HepG2 (cell line): Measurements from ENCODE around the gene CLCNKA. TPM values are rescaled to one million over a fixed set of nuclear protein-coding genes. Genes with fewer than 3 reads are reported as not detected.
A peak's percentile ranks its signal among the peaks of the same experiment; 100 is the strongest.

Source experiments
- ATAD3A ChIP-seq: sonication (generic); formaldehyde crosslinking; IDR thresholded peaks from 2 replicates; pipeline ENCODE4 v1.4.0; 2020; ENCODE audit warnings: missing genetic modification reagents
- BORCS8-MEF2B ChIP-seq: sonication (generic); formaldehyde crosslinking; IDR thresholded peaks from 2 replicates; pipeline ENCODE4 v1.8.0; 2022; ENCODE audit warnings: mild to moderate bottlenecking, missing genetic modification reagents
- FOXA1 ChIP-seq, 2 experiments: fragments of 450-650 bp in 1 of 2; sonication (generic) in 1 of 2; formaldehyde crosslinking in 1 of 2; IDR thresholded peaks; 2 replicates each; pipeline versions ENCODE4 v1.4.0 to v1.6.1; 2016 to 2020; ENCODE audit warnings: missing genetic modification reagents in 1 of 2
- FOXO4 ChIP-seq: sonication (generic); formaldehyde crosslinking; conservative IDR thresholded peaks from 2 replicates; pipeline ENCODE4 v1.8.1; 2023; ENCODE audit warnings: missing genetic modification reagents
- KDM5B ChIP-seq: sonication (generic); formaldehyde crosslinking; IDR thresholded peaks from 2 replicates; pipeline ENCODE4 v1.4.0; 2020; ENCODE audit warnings: missing genetic modification reagents, mild to moderate bottlenecking, borderline replicate concordance
- KMT2A ChIP-seq: sonication (generic); formaldehyde crosslinking; IDR thresholded peaks from 2 replicates; pipeline ENCODE4 v1.4.0; 2020; ENCODE audit warnings: missing genetic modification reagents
- MEIS2 ChIP-seq: sonication (generic); formaldehyde crosslinking; IDR thresholded peaks from 2 replicates; pipeline ENCODE4 v1.9.0; 2021; ENCODE audit warnings: mild to moderate bottlenecking, missing genetic modification reagents
- PLRG1 ChIP-seq: fragments of 450-650 bp; conservative IDR thresholded peaks from 2 replicates; pipeline ENCODE4 v1.6.1; 2016
- TMF1 ChIP-seq: sonication (generic); formaldehyde crosslinking; IDR thresholded peaks from 2 replicates; pipeline ENCODE4 v1.8.1; 2022; ENCODE audit warnings: low read depth, missing genetic modification reagents
- TOE1 ChIP-seq: sonication (generic); formaldehyde crosslinking; IDR thresholded peaks from 2 replicates; pipeline ENCODE4 v1.4.0; 2020; ENCODE audit warnings: mild to moderate bottlenecking, missing genetic modification reagents
- ZBED4 ChIP-seq: sonication (generic); formaldehyde crosslinking; IDR thresholded peaks from 2 replicates; pipeline ENCODE4 v1.4.0; 2020; ENCODE audit warnings: missing genetic modification reagents, borderline replicate concordance
- ZBTB38 ChIP-seq: sonication (generic); formaldehyde crosslinking; IDR thresholded peaks from 2 replicates; pipeline ENCODE4 v1.5.1; 2020; ENCODE audit warnings: mild to moderate bottlenecking, missing genetic modification reagents
- ZBTB49 ChIP-seq: sonication (generic); formaldehyde crosslinking; IDR thresholded peaks from 2 replicates; pipeline ENCODE4 v1.4.0; 2020; ENCODE audit warnings: missing genetic modification reagents, borderline replicate concordance
- ZNF33B ChIP-seq: sonication (generic); formaldehyde crosslinking; IDR thresholded peaks from 2 replicates; pipeline ENCODE4 v1.5.1; 2020; ENCODE audit warnings: mild to moderate bottlenecking, missing genetic modification reagents
- ZNF644 ChIP-seq: IDR thresholded peaks from 2 replicates; pipeline ENCODE4 v1.6.1; 2016; ENCODE audit warnings: low read depth
- polyA plus RNA-seq, 8 experiments: library from polyadenylated mRNA; depleted of rRNA in 3 of 8; stranded (reverse) in 7 of 8; unstranded in 1 of 8; fragments of >200 nt; fragmentation: Illumina TruSeq in 4 of 8; extraction: Trizol in 4 of 8; gene quantifications; 2 replicates each; pipeline versions ENCODE4 v1.2.1 to v1.2.3, GENCODE V29; 2011 to 2016; ENCODE audit warnings: low read depth in 4 of 8, missing spikeins in 1 of 8, mixed read lengths in 1 of 8; ENCODE audit not compliant: insufficient read depth in 1 of 8
- total RNA-seq, 5 experiments: library from RNA; depleted of rRNA; stranded (reverse); fragments of >200 nt; fragmentation: Illumina TruSeq; extraction: Trizol; gene quantifications; 2 replicates each; pipeline ENCODE4 v1.2.3, GENCODE V29; 2016; ENCODE audit warnings: low read depth in 1 of 5
- TF ChIP-seq, protein P1 (sequence below): sonication (generic); formaldehyde crosslinking; IDR thresholded peaks from 2 replicates; pipeline ENCODE4 v1.4.0; 2020; ENCODE audit warnings: missing genetic modification reagents
- TF ChIP-seq, protein P2 (sequence below): sonication (generic); formaldehyde crosslinking; IDR thresholded peaks from 2 replicates; pipeline ENCODE4 v1.5.1; 2020; ENCODE audit warnings: mild to moderate bottlenecking, missing genetic modification reagents

The CLCNKA gene
- total and polyA plus RNA-seq, 2 of the 13 experiments (the other 11 are each of a cell fraction or from before 2014, with no cell fraction given): 0.03 TPM; not detected in 1

GRCh38 chr1:16078925-16079656 lies 57.3 kb downstream of the CLCNKA start (continued):
- TF ChIP-seq FOXO4 (CRISPR knock-in tag): no peak
- TF ChIP-seq TOE1: no peak
- no peak for TF ChIP-seq BORCS8-MEF2B (CRISPR knock-in tag)
- no peak for TF ChIP-seq ATAD3A (CRISPR knock-in tag)
- 0 out of 2 replicates have a peak, but pooled peaks have one; percentile 24 for TF ChIP-seq ZBED4 (CRISPR knock-in tag)
- TF ChIP-seq KDM5B (CRISPR knock-in tag): no peak
- no peak for TF ChIP-seq FOXA1 (IDR thresholded peaks at IDR 0.05)
- 0 out of 2 replicates have a peak, but pooled peaks have one; percentile 7 for TF ChIP-seq FOXA1 (CRISPR knock-in tag; IDR thresholded peaks at IDR 0.05)
- TF ChIP-seq ZBTB38 (CRISPR knock-in tag): 0 out of 2 replicates have a peak, but pooled peaks have one; percentile 35
- TF ChIP-seq, protein P1, sequence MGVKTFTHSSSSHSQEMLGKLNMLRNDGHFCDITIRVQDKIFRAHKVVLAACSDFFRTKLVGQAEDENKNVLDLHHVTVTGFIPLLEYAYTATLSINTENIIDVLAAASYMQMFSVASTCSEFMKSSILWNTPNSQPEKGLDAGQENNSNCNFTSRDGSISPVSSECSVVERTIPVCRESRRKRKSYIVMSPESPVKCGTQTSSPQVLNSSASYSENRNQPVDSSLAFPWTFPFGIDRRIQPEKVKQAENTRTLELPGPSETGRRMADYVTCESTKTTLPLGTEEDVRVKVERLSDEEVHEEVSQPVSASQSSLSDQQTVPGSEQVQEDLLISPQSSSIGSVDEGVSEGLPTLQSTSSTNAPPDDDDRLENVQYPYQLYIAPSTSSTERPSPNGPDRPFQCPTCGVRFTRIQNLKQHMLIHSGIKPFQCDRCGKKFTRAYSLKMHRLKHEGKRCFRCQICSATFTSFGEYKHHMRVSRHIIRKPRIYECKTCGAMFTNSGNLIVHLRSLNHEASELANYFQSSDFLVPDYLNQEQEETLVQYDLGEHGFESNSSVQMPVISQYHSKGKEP (CRISPR knock-in tag): no peak
- TF ChIP-seq PLRG1: no peak
- no peak for TF ChIP-seq ZNF33B
- no peak for TF ChIP-seq MEIS2 (CRISPR knock-in tag)
- TF ChIP-seq ZNF644 (CRISPR knock-in tag): no peak
- TF ChIP-seq, protein P2, sequence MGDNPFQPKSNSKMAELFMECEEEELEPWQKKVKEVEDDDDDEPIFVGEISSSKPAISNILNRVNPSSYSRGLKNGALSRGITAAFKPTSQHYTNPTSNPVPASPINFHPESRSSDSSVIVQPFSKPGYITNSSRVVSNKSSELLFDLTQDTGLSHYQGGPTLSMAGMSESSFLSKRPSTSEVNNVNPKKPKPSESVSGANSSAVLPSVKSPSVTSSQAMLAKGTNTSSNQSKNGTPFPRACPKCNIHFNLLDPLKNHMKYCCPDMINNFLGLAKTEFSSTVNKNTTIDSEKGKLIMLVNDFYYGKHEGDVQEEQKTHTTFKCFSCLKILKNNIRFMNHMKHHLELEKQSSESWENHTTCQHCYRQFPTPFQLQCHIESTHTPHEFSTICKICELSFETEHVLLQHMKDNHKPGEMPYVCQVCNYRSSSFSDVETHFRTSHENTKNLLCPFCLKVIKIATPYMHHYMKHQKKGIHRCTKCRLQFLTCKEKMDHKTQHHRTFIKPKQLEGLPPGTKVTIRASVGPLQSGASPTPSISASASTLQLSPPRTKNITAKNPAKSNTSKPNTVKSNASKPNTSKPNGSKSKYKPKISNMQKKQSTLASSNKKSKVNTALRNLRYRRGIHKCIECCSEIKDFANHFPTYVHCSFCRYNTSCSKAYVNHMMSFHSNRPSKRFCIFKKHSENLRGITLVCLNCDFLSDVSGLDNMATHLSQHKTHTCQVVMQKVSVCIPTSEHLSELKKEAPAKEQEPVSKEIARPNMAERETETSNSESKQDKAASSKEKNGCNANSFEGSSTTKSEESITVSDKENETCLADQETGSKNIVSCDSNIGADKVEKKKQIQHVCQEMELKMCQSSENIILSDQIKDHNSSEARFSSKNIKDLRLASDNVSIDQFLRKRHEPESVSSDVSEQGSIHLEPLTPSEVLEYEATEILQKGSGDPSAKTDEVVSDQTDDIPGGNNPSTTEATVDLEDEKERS: peak; percentile 34; the same call in 1 of the 2 replicates
- no peak for TF ChIP-seq ZBTB49 (CRISPR knock-in tag)
- no peak for TF ChIP-seq TMF1
- TF ChIP-seq KMT2A: no peak
